NT2/D1 (cell line): ENCODE data around the gene APOOL.
A peak's percentile ranks its signal among the peaks of the same experiment; 100 is the strongest.
"Not testable (repeated sequence)": the region's sequence is repeated elsewhere in the genome, so short reads cannot be mapped to it uniquely, and the experiment has no call there.

Source experiments
- DNase-seq: peaks from one replicate; pipeline ENCODE4 v3.0.0-alpha.2; 2011; ENCODE audit warnings: low read depth, low spot score
- H3K27me3 ChIP-seq: 2 replicates; pipeline ENCODE4 v1.6.0; 2011; ENCODE audit warnings: mild to moderate bottlenecking; ENCODE audit not compliant: insufficient read length, insufficient read depth
- H3K36me3 ChIP-seq: 2 replicates; pipeline ENCODE4 v1.6.1; 2011; ENCODE audit warnings: mild to moderate bottlenecking, low read length, mixed read lengths; ENCODE audit not compliant: insufficient read depth, insufficient read length
- H3K4me1 ChIP-seq: 2 replicates; pipeline ENCODE4 v1.5.1; 2011; ENCODE audit not compliant: insufficient read depth, insufficient read length
- H3K4me3 ChIP-seq: 2 replicates; pipeline ENCODE4 v1.5.1; 2011; ENCODE audit warnings: low read depth; ENCODE audit not compliant: insufficient read length
- H3K9ac ChIP-seq: 2 replicates; pipeline ENCODE4 v1.6.0; 2011; ENCODE audit warnings: low read depth; ENCODE audit not compliant: insufficient read length
- H3K9me3 ChIP-seq: 2 replicates; pipeline ENCODE4 v1.5.1; 2011; ENCODE audit warnings: mild to moderate bottlenecking, low read length; ENCODE audit not compliant: insufficient read depth
- SUZ12 ChIP-seq: IDR thresholded peaks from 2 replicates; pipeline ENCODE4 v1.6.1; 2011; ENCODE audit not compliant: insufficient read length, insufficient read depth; ENCODE audit errors: extremely low read depth
- YY1 ChIP-seq: IDR thresholded peaks from 2 replicates; pipeline ENCODE4 v1.6.1; 2011; ENCODE audit not compliant: insufficient read length, insufficient read depth
- ZNF274 ChIP-seq: IDR thresholded peaks from 2 replicates; pipeline ENCODE4 v1.6.1; 2011; ENCODE audit warnings: mild to moderate bottlenecking, low read depth, low read length

APOOL gene

GRCh38 chrX:85037114-85037513, 33.4 kb downstream of the APOOL start:
- no peaks in the 10 kb centered on the region for H3K36me3 ChIP-seq
- TF ChIP-seq ZNF274 (no peak), SUZ12 (no peak), YY1 (no peak)
- no peaks in the 10 kb centered on the region for H3K27me3 ChIP-seq
- no peak overlapping the region for H3K4me3 ChIP-seq
- H3K9me3 ChIP-seq: peaks cover 14% of the 10 kb centered on the region; the same call in 1 of the 2 replicates
- H3K9ac ChIP-seq: no peak overlapping the region
- DNase-seq: no peak
- no peaks in the 10 kb centered on the region for H3K4me1 ChIP-seq

- TF ChIP-seq YY1 (no peak), SUZ12 (no peak), ZNF274 (no peak)
- H3K36me3 ChIP-seq: peaks cover 9% of the 10 kb centered on the region
- no peak overlapping the region for H3K4me3 ChIP-seq
- no peaks in the 10 kb centered on the region for H3K27me3 ChIP-seq
- no peak overlapping the region for H3K9ac ChIP-seq
- no peak for DNase-seq
- H3K4me1 ChIP-seq: no peaks in the 10 kb centered on the region
- H3K9me3 ChIP-seq: no peaks in the 10 kb centered on the region
Measured at GRCh38 chrX:85051627-85052026, 48.0 kb downstream of the APOOL start.

GRCh38 chrX:85052205-85052604, 48.5 kb downstream of the APOOL start:
- no peak for TF ChIP-seq ZNF274
- TF ChIP-seq YY1: no peak
- Histone ChIP-seq H3K9me3 (no peaks in the 10 kb centered on the region; the same call in 1 of the 2 replicates), H3K4me3 (no peak overlapping the region), H3K36me3 (peaks cover 6% of the 10 kb centered on the region), H3K9ac (no peak overlapping the region), H3K27me3 (no peaks in the 10 kb centered on the region), H3K4me1 (no peaks in the 10 kb centered on the region)
- no peak for DNase-seq

GRCh38 chrX:85052636-85053343, 49.1 kb downstream of the APOOL start:
- TF ChIP-seq YY1: no peak
- TF ChIP-seq ZNF274: no peak
- no peak for TF ChIP-seq SUZ12
- Histone ChIP-seq H3K27me3 (no peaks in the 10 kb centered on the region), H3K9me3 (no peaks in the 10 kb centered on the region; the same call in 1 of the 2 replicates), H3K36me3 (peaks cover 6% of the 10 kb centered on the region), H3K9ac (no peak overlapping the region), H3K4me1 (no peaks in the 10 kb centered on the region), H3K4me3 (no peak overlapping the region)
- peak; percentile 2 for DNase-seq

- H3K4me1 ChIP-seq: no peaks in the 10 kb centered on the region
- no peaks in the 10 kb centered on the region for H3K27me3 ChIP-seq
- no peak for TF ChIP-seq YY1
- no peak for TF ChIP-seq SUZ12
- no peak for TF ChIP-seq ZNF274
- H3K4me3 ChIP-seq: no peak overlapping the region
- no peak overlapping the region for H3K9ac ChIP-seq
- no peaks in the 10 kb centered on the region for H3K36me3 ChIP-seq
- DNase-seq: no peak
- H3K9me3 ChIP-seq: no peaks in the 10 kb centered on the region
Measured at GRCh38 chrX:85065512-85066198, 62.0 kb downstream of the APOOL start.

GRCh38 chrX:85077247-85077646, 73.6 kb downstream of the APOOL start:
- not testable (repeated sequence) for H3K4me1 ChIP-seq

GRCh38 chrX:85084770-85085393, 81.2 kb downstream of the APOOL start:
- H3K9ac ChIP-seq: no peak overlapping the region
- no peaks in the 10 kb centered on the region for H3K9me3 ChIP-seq
- no peak for DNase-seq
- H3K36me3 ChIP-seq: peaks cover 7% of the 10 kb centered on the region
- no peak overlapping the region for H3K4me3 ChIP-seq
- TF ChIP-seq SUZ12 (no peak), YY1 (no peak), ZNF274 (no peak)
- no peaks in the 10 kb centered on the region for H3K4me1 ChIP-seq
- no peaks in the 10 kb centered on the region for H3K27me3 ChIP-seq

More at GRCh38 chrX:85077247-85077646, 73.6 kb downstream of the APOOL start:
- not testable (repeated sequence) for DNase-seq, H3K9ac ChIP-seq, H3K27me3 ChIP-seq, H3K4me3 ChIP-seq, H3K36me3 ChIP-seq, H3K9me3 ChIP-seq
